CD4-positive, CD25-positive, alpha-beta regulatory T cell (primary cell): ENCODE measurements around the gene ARHGAP28. TPM values are rescaled to one million over a fixed set of nuclear protein-coding genes. Genes with fewer than 3 reads are reported as not detected.

Source experiments
- ATAC-seq, 2 donors: fragments of 150-1000 bp; cut with Tn5 transposase; one replicate each; pipeline ENCODE4 v1.10.0; 2021; ENCODE audit warnings: low read depth in 2 of 2, moderate number of reproducible peaks in 2 of 2, moderate library complexity in 1 of 2
- DNase-seq, 3 donors: peaks; one replicate each; pipeline versions ENCODE4 v3.0.0 to v3.0.0-alpha.2; 2012 to 2022; ENCODE audit warnings: mixed read lengths in 1 of 3
- H3K27ac ChIP-seq: one replicate; pipeline ENCODE4 v1.7.0; 2013; ENCODE audit warnings: mild to moderate bottlenecking, low read length; ENCODE audit not compliant: insufficient read depth, poor library complexity, severe bottlenecking
- H3K27me3 ChIP-seq: one replicate; pipeline ENCODE4 v1.7.0; 2013; ENCODE audit warnings: low read length; ENCODE audit not compliant: control insufficient read depth, insufficient read depth
- H3K36me3 ChIP-seq: one replicate; pipeline ENCODE4 v1.7.0; 2013; ENCODE audit warnings: mild to moderate bottlenecking, low read length, moderate library complexity; ENCODE audit not compliant: control insufficient read depth, insufficient read depth
- H3K4me1 ChIP-seq: 2 replicates; pipeline ENCODE4 v1.7.0; 2013; ENCODE audit warnings: mild to moderate bottlenecking, low read length; ENCODE audit not compliant: insufficient read depth, control insufficient read depth, poor library complexity, severe bottlenecking
- H3K4me3 ChIP-seq: one replicate; pipeline ENCODE4 v1.7.0; 2013; ENCODE audit warnings: low read depth, mild to moderate bottlenecking, low read length, moderate library complexity
- H3K9me3 ChIP-seq, 2 experiments: 1 replicate in 1 of 2; 2 replicates in 1 of 2; pipeline ENCODE4 v1.7.0; 2013; ENCODE audit warnings: low read length in 2 of 2, mild to moderate bottlenecking in 1 of 2, moderate library complexity in 1 of 2; ENCODE audit not compliant: control insufficient read depth in 2 of 2
- H3K27ac Mint-ChIP-seq, 3 donors: one replicate each; pipeline ENCODE4 v1.8.0; 2020 to 2022; ENCODE audit warnings: mild to moderate bottlenecking in 3 of 3, mixed read lengths in 3 of 3, moderate library complexity in 2 of 3
- H3K27me3 Mint-ChIP-seq: one replicate; pipeline ENCODE4 v1.8.0; 2022; ENCODE audit warnings: mild to moderate bottlenecking, mixed read lengths
- H3K36me3 Mint-ChIP-seq: one replicate; pipeline ENCODE4 v1.8.0; 2020; ENCODE audit warnings: mixed read lengths
- H3K4me1 Mint-ChIP-seq, 4 donors: one replicate each; pipeline ENCODE4 v1.8.0; 2020 to 2022; ENCODE audit warnings: mixed read lengths in 4 of 4, mild to moderate bottlenecking in 1 of 4
- H3K4me3 Mint-ChIP-seq, 4 donors: one replicate each; pipeline ENCODE4 v1.8.0; 2020 to 2022; ENCODE audit warnings: mild to moderate bottlenecking in 4 of 4, mixed read lengths in 4 of 4, moderate library complexity in 3 of 4
- H3K9me3 Mint-ChIP-seq, 7 donors: one replicate each; pipeline ENCODE4 v1.8.0; 2020 to 2022; ENCODE audit warnings: mixed read lengths in 7 of 7, mild to moderate bottlenecking in 3 of 7, moderate library complexity in 2 of 7
- polyA plus RNA-seq, 4 donors: library from polyadenylated mRNA; unstranded; fragments of 300-500 nt; fragmentation: Illumina TruSeq; gene quantifications; one replicate each; pipeline ENCODE4 v1.2.3, GENCODE V29; 2021
- total RNA-seq: library from RNA; stranded (reverse); gene quantifications from one replicate; pipeline ENCODE4 v1.2.3, GENCODE V29; 2022

Gene ARHGAP28, protein sequence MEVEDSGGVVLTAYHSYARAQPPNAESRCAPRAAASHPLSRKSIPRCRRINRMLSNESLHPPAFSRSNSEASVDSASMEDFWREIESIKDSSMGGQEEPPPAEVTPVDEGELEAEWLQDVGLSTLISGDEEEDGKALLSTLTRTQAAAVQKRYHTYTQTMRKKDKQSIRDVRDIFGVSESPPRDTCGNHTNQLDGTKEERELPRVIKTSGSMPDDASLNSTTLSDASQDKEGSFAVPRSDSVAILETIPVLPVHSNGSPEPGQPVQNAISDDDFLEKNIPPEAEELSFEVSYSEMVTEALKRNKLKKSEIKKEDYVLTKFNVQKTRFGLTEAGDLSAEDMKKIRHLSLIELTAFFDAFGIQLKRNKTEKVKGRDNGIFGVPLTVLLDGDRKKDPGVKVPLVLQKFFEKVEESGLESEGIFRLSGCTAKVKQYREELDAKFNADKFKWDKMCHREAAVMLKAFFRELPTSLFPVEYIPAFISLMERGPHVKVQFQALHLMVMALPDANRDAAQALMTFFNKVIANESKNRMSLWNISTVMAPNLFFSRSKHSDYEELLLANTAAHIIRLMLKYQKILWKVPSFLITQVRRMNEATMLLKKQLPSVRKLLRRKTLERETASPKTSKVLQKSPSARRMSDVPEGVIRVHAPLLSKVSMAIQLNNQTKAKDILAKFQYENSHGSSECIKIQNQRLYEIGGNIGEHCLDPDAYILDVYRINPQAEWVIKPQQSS
- total RNA-seq (not detected), polyA plus RNA-seq (not detected)

DNA sequence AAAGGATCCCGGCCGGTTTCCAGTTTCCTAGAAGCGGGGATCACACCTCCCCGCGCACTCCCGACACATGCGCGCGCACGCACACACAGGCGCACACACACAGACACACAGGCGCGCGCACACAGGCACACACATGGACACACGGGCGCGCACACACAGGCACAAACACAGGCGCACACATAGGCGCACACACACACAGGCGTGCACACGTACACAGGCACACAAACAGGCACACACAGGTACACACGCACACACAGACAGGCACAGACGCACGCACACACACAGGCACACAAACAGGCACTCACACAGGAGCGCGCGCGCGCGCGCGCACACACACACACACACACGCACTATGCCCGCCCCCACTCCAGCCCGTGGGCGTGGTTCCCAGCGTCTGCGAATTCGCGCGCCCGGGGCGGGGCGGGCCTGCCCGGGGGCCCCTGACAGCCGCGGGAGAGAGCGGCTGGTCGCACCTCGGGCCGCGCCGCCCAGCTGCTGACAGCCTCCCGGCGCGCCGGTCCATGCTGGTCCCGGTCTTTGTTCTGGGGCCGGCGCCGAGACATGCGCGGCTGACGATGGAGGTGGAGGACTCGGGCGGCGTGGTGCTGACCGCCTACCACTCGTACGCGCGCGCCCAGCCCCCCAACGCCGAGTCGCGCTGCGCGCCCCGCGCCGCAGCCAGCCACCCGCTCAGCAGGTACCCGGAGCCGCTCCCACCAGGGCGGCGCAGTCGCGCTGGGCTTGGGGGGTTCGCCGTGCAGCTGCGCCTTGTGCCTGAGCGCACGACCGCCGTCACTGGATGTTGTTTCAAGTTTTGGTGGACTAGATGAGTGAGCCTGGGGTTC lies at the start of gene ARHGAP28:
ARHGAP28 (plus strand) TSS at position 470 of the 845 bp plus-strand sequence; CDS start at position 576, 106 bp downstream.
- ATAC-seq: no peak

DNA sequence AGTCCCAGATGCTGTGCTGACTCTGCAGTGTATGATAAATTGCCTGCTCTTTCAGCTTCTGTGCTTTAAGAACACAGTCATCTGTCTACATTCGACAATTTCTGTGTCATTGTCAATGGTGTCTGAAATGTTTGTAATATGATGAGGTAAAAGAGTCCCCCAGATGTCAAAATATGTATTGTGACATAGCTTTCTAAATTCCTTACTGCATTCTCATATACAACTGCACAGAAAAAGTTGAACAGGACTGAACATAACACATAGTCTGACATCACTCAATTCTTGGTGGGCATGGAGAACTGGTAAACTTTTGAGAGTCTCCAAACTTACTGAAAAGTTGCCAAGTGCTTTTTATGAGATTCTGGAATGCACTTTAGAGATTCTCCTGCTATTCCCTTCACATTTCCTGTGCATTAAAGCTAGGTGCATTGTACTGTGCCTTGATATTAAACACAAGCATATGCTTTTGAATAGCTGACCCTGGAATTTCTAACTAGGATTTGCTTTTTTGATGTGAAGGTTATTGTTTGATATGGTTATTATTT lies 48.1 kb upstream of the ARHGAP28 start:
- no peaks in the 10 kb centered on the region for H3K36me3 Mint-ChIP-seq
- Histone ChIP-seq H3K27ac (no peak overlapping the region), H3K9me3 (no peaks in the 10 kb centered on the region), H3K27me3 (no peaks in the 10 kb centered on the region), H3K4me3 (no peak overlapping the region), H3K36me3 (no peaks in the 10 kb centered on the region), H3K4me1 (no peaks in the 10 kb centered on the region)
- no peak for DNase-seq
- H3K4me1 Mint-ChIP-seq: no peaks in the 10 kb centered on the region
- peaks cover 0 to 7% (median 2%) of the 10 kb centered on the region in 7 donors for H3K9me3 Mint-ChIP-seq
- no peaks in the 10 kb centered on the region for H3K27me3 Mint-ChIP-seq
- ATAC-seq: no peak
- H3K27ac Mint-ChIP-seq: no peak overlapping the region
- no peak overlapping the region for H3K4me3 Mint-ChIP-seq

More for the DNA sequence above, at the start of gene ARHGAP28:
- H3K27ac Mint-ChIP-seq: no peak within 1 kb of the TSS
- H3K4me3 ChIP-seq: no peak within 1 kb of the TSS
- H3K27me3 ChIP-seq: no peaks in the 10 kb centered on the region
- H3K9me3 ChIP-seq: no peaks in the 10 kb centered on the region
- H3K27me3 Mint-ChIP-seq: peaks cover 29% of the 10 kb centered on the region
- H3K36me3 ChIP-seq: no peaks in the 10 kb centered on the region
- no peaks in the 10 kb centered on the region for H3K4me1 ChIP-seq
- peak in 1 of 3 donors; percentile 7 for DNase-seq
- H3K9me3 Mint-ChIP-seq: peaks cover 0 to 8% (median 2%) of the 10 kb centered on the region in 7 donors
- peaks cover 0 to 8% (median under 1%) of the 10 kb centered on the region in 4 donors for H3K4me1 Mint-ChIP-seq
- H3K27ac ChIP-seq: no peak within 1 kb of the TSS
- peak within 1 kb of the TSS in 1 of 4 donors; percentile 48 for H3K4me3 Mint-ChIP-seq
- no peaks in the 10 kb centered on the region for H3K36me3 Mint-ChIP-seq

DNA sequence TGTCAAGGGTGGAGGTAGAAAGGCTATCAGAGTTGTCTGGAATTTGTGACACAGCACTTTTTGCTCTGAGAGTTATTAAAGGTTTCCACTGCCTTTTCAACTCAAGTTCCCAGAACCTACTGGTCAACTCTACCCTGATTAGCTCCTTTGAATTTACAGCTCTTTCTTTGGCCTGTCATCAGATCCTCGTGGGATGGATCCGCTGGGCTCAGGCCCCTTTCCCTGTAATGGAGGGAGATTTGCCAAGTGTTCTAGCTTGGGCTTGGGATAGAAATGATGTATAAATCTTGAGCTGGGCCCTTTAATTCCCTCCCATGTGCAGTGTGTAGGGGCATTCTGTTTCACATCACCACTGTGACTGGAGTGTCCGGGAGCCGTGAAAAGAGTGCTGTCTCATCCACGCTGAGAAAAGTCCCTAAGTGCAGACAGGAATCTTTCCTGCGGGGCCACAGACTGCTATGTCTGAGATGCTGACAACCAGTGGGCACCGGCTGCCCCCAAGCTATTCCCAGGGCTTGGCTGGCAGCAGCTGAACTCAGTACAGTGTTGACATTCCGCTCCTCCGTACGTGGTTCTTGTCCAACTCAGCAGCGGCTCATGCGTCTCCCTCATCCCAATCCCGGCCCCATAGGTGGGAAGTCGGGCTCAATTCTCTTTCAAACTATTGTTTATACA lies 46.9 kb upstream of the ARHGAP28 start:
- Mint-ChIP-seq H3K27me3 (no peaks in the 10 kb centered on the region), H3K36me3 (no peaks in the 10 kb centered on the region), H3K4me1 (no peaks in the 10 kb centered on the region), H3K9me3 (peaks cover 0 to 12% (median 5%) of the 10 kb centered on the region in 7 donors), H3K27ac (no peak overlapping the region), H3K4me3 (no peak overlapping the region)
- Histone ChIP-seq H3K36me3 (no peaks in the 10 kb centered on the region), H3K27me3 (no peaks in the 10 kb centered on the region), H3K9me3 (no peaks in the 10 kb centered on the region), H3K4me1 (no peaks in the 10 kb centered on the region), H3K4me3 (no peak overlapping the region), H3K27ac (no peak overlapping the region)
- DNase-seq (no peak), ATAC-seq (no peak)

DNA sequence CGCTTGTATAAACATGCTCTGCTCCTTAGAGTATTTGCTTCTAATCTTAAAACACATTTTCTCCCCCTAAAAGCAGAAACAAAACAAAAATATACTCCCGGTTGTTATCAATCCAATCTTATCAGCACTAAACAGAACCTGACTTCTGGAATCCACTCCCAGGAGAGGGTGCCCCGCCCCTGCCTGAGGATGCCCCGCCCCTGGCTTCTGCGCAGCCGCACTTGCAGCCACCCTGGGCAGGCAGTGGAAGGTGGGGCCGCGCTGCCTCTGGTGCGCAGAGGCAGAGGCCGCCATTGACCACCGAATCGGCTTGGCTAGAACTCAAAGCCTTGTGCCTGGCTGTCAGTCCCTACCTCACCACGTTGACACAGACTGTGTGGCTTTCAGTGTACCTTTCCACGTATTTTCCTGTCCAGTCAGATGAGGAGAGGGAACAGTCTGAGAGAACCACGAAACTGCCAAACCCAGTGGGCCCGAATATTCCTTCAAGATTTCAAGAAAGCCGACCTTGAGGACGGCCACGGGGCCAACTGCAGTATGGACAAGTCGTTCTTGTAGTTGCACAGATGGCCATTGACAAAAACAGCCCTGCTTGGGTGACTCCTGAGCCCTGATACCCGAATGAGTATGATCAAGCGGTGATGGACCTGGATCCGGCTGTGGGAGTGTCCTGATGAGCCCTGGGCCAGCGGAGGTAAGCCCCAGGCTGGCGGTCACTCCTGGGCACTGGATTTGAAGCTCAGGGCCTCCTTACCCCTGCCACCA lies 46.2 kb upstream of the ARHGAP28 start:
- H3K9me3 Mint-ChIP-seq: peaks cover 0 to 15% (median 5%) of the 10 kb centered on the region in 7 donors
- Histone ChIP-seq H3K36me3 (no peaks in the 10 kb centered on the region), H3K27ac (no peak overlapping the region), H3K4me1 (no peaks in the 10 kb centered on the region), H3K27me3 (no peaks in the 10 kb centered on the region), H3K4me3 (no peak overlapping the region), H3K9me3 (no peaks in the 10 kb centered on the region)
- peak overlapping the region in 1 of 4 donors; percentile 10 for H3K4me3 Mint-ChIP-seq
- no peaks in the 10 kb centered on the region for H3K36me3 Mint-ChIP-seq
- ATAC-seq (no peak), DNase-seq (no peak)
- no peaks in the 10 kb centered on the region for H3K27me3 Mint-ChIP-seq
- no peak overlapping the region for H3K27ac Mint-ChIP-seq
- H3K4me1 Mint-ChIP-seq: no peaks in the 10 kb centered on the region

DNA sequence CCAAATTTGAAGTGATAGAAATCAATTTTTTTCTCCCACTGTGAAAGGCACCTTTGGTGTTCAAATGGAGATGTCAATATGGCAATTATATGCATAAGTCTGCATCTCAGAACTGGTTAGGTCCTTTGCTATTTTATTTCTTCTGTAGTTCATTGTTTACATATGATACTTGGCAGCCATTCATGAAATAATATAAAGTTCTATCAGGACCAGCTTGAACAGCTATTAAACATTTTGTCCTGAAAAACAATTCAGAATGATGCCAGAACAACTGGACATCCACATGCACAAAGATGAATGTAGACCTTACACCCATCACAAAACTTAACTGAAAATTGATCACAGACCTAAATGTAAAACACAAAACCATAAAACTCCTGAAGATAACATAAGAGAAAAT lies 41.8 kb upstream of the ARHGAP28 start:
- H3K9me3 Mint-ChIP-seq: peaks cover 0 to 15% (median 7%) of the 10 kb centered on the region in 7 donors
- no peaks in the 10 kb centered on the region for H3K36me3 Mint-ChIP-seq
- no peaks in the 10 kb centered on the region for H3K27me3 ChIP-seq
- DNase-seq (no peak), ATAC-seq (no peak)
- no peaks in the 10 kb centered on the region for H3K9me3 ChIP-seq
- H3K36me3 ChIP-seq: no peaks in the 10 kb centered on the region
- no peak overlapping the region for H3K27ac ChIP-seq
- H3K4me3 ChIP-seq: no peak overlapping the region
- no peak overlapping the region for H3K27ac Mint-ChIP-seq
- H3K4me1 ChIP-seq: no peaks in the 10 kb centered on the region
- no peak overlapping the region for H3K4me3 Mint-ChIP-seq
- no peaks in the 10 kb centered on the region for H3K4me1 Mint-ChIP-seq
- H3K27me3 Mint-ChIP-seq: no peaks in the 10 kb centered on the region

DNA sequence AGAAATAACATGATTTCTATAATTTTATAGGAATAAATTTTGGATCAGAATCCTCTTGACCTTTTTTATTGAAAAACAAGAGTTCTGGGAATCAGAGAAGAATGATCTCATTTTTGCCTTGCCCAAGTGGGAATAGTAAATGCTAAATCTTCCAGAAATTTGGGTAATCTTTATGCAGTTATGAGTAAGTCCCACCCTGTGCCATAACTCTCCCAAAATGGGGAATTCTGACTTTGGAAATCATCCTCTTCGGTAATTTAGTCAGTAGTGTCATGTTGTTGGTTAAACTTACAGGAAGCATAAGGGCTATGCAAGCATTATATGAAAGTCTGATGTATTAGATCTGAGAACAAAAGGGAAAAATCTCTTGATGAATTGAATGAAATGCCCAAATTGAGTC lies 20.6 kb upstream of the ARHGAP28 start:
- Mint-ChIP-seq H3K4me3 (no peak overlapping the region), H3K27ac (no peak overlapping the region), H3K4me1 (no peaks in the 10 kb centered on the region), H3K27me3 (no peaks in the 10 kb centered on the region), H3K36me3 (no peaks in the 10 kb centered on the region), H3K9me3 (peaks cover 1 to 8% (median 5%) of the 10 kb centered on the region in 7 donors)
- Histone ChIP-seq H3K4me1 (no peaks in the 10 kb centered on the region), H3K4me3 (no peak overlapping the region), H3K27me3 (no peaks in the 10 kb centered on the region), H3K9me3 (no peaks in the 10 kb centered on the region), H3K36me3 (no peaks in the 10 kb centered on the region), H3K27ac (no peak overlapping the region)
- no peak for DNase-seq
- ATAC-seq: no peak
